HCT116 (cell line): ENCODE results near the gene NIN. TPM values are rescaled to one million over a fixed set of nuclear protein-coding genes. Genes with fewer than 3 reads are reported as not detected.

ENCODE experiments used
- ATAC-seq: fragments of 200-7000 bp; cut with Tn5 transposase; 2 replicates; pipeline ENCODE4 v1.9.1; 2020; ENCODE audit warnings: mild to moderate bottlenecking, moderate library complexity
- BruUV-seq: library from RNA; stranded (reverse); fragments of 400-500 nt; replicated peaks from 2 replicates; lab custom pipeline; 2021; lab: Mats Ljungman, UMichigan
- CTCF ChIA-PET: fragments of 300-600 bp; sonication (Branson Sonifier 250); formaldehyde crosslinking; loops from one replicate; lab custom pipeline; 2021; ENCODE audit warnings: antibody characterized with exemption; lab: Charles Lee
- POLR2A ChIA-PET: fragments of 300-600, 350-600 bp; sonication (Branson Sonifier 250); formaldehyde crosslinking; loops from one replicate; lab custom pipeline; 2021; ENCODE audit warnings: antibody characterized with exemption; lab: Charles Lee
- RAD21 ChIA-PET, 2 experiments: fragments of 300-600 bp; sonication (Branson Sonifier 250); formaldehyde crosslinking; loops; one replicate each; lab custom pipeline; 2023; ENCODE audit warnings: low total read pairs in 2 of 2; ENCODE audit not compliant: uncharacterized antibody in 2 of 2, unreplicated experiment in 2 of 2, low non-redundant PET in 1 of 2; lab: Charles Lee
- DNase-seq: peaks from one replicate; pipeline ENCODE4 v3.0.0-alpha.2; 2010; ENCODE audit warnings: low read depth, low spot score
- H2AFZ ChIP-seq: fragments of 200-600 bp; shearing (Covaris generic), sonication (generic); 2 replicates; pipeline ENCODE4 v1.6.1; 2017; ENCODE audit warnings: low read depth, mixed run types, mixed read lengths, antibody characterized with exemption, low read length; ENCODE audit not compliant: poor library complexity, severe bottlenecking
- H3K27ac ChIP-seq: 2 replicates; pipeline ENCODE4 v1.5.1; 2012; ENCODE audit warnings: low read depth, low read length
- H3K27me3 ChIP-seq: fragments of 200-600 bp; sonication (generic); 2 replicates; pipeline ENCODE4 v1.6.1; 2016; ENCODE audit warnings: mixed run types, low read length, mixed read lengths; ENCODE audit not compliant: insufficient read depth
- H3K36me3 ChIP-seq, 2 experiments: fragments of 200-500 bp in 1 of 2; fragments of 200-600 bp in 1 of 2; sonication (Bioruptor generic) in 1 of 2; sonication (generic) in 1 of 2; 2 replicates each; pipeline versions ENCODE4 v1.5.1 to v1.6.1; 2014 to 2016; ENCODE audit warnings: low read length in 2 of 2, inconsistent platforms in 1 of 2, mixed read lengths in 1 of 2, mixed run types in 1 of 2; ENCODE audit not compliant: insufficient read depth in 2 of 2, control insufficient read depth in 1 of 2
- H3K4me1 ChIP-seq, 2 experiments: fragments of 200-600 bp in 1 of 2; sonication (generic) in 1 of 2; 2 replicates each; pipeline versions ENCODE4 v1.5.1 to v1.6.1; 2012 to 2017; ENCODE audit warnings: low read length in 2 of 2, inconsistent platforms in 1 of 2, mild to moderate bottlenecking in 1 of 2, mixed read lengths in 1 of 2, mixed run types in 1 of 2, moderate library complexity in 1 of 2; ENCODE audit not compliant: insufficient read depth in 2 of 2, control insufficient read depth in 1 of 2
- H3K4me2 ChIP-seq: fragments of 200-600 bp; sonication (generic); 2 replicates; pipeline ENCODE4 v1.6.1; 2017; ENCODE audit warnings: mixed run types, low read length, mixed read lengths
- H3K4me3 ChIP-seq, 2 experiments: fragments of 200-600 bp in 1 of 2; sonication (generic) in 1 of 2; replicated peaks in 1 of 2; 2 replicates each; pipeline ENCODE4 v1.5.1; 2011 to 2016; ENCODE audit warnings: low read length in 2 of 2, control low read depth in 1 of 2, low read depth in 1 of 2, mild to moderate bottlenecking in 1 of 2, mixed read lengths in 1 of 2, mixed run types in 1 of 2
- H3K79me2 ChIP-seq: fragments of 200-600 bp; sonication (generic); 2 replicates; pipeline ENCODE4 v1.6.1; 2017; ENCODE audit warnings: mild to moderate bottlenecking, mixed run types, low read length, moderate library complexity, mixed read lengths; ENCODE audit not compliant: insufficient read depth
- H3K9ac ChIP-seq: fragments of 200-600 bp; sonication (generic); 2 replicates; pipeline ENCODE4 v1.6.1; 2016; ENCODE audit warnings: low read length, mixed read lengths
- H3K9me2 ChIP-seq: fragments of 200-600 bp; sonication (generic), shearing (Covaris generic); 2 replicates; pipeline ENCODE4 v1.6.1; 2017; ENCODE audit warnings: mixed run types, mild to moderate bottlenecking, moderate library complexity; ENCODE audit not compliant: insufficient read depth
- H3K9me3 ChIP-seq, 2 experiments: fragments of 200-500 bp in 1 of 2; fragments of 200-600 bp in 1 of 2; sonication (Bioruptor generic) in 1 of 2; sonication (generic) in 1 of 2; 2 replicates each; pipeline ENCODE4 v1.6.1; 2014 to 2017; ENCODE audit warnings: low read length in 2 of 2, mixed read lengths in 2 of 2, inconsistent platforms in 1 of 2, low read depth in 1 of 2, mild to moderate bottlenecking in 1 of 2, mixed run types in 1 of 2, moderate library complexity in 1 of 2; ENCODE audit not compliant: control insufficient read depth in 1 of 2, insufficient read depth in 1 of 2
- H4K20me1 ChIP-seq: fragments of 200-600 bp; sonication (generic), shearing (Covaris generic); 2 replicates; pipeline ENCODE4 v1.6.1; 2017; ENCODE audit warnings: mixed run types, mild to moderate bottlenecking, moderate library complexity; ENCODE audit not compliant: insufficient read depth
- CEBPB ChIP-seq: IDR thresholded peaks from 2 replicates; pipeline ENCODE4 v1.6.1; 2012; ENCODE audit warnings: low read depth
- EZH2phosphoT487 ChIP-seq: fragments of 200-600 bp; IDR thresholded peaks from 2 replicates; pipeline ENCODE4 v1.6.1; 2018; ENCODE audit warnings: antibody characterized with exemption, borderline replicate concordance
- FOSL1 ChIP-seq: IDR thresholded peaks from 2 replicates; pipeline ENCODE4 v1.6.1; 2012; ENCODE audit warnings: low read depth
- POLR2A ChIP-seq: IDR thresholded peaks from 2 replicates; pipeline ENCODE4 v1.7.0; 2011; ENCODE audit warnings: borderline replicate concordance; ENCODE audit not compliant: insufficient read depth, insufficient read length; ENCODE audit errors: extremely low read depth
- SIN3A ChIP-seq: IDR thresholded peaks from 2 replicates; pipeline ENCODE4 v1.6.1; 2012; ENCODE audit warnings: low read depth
- SP1 ChIP-seq: IDR thresholded peaks from 2 replicates; pipeline ENCODE4 v1.6.1; 2012; ENCODE audit warnings: low read depth
- SRF ChIP-seq: IDR thresholded peaks from 2 replicates; pipeline ENCODE4 v1.6.1; 2012; ENCODE audit warnings: low read depth
- ZFX ChIP-seq: fragments of 450-650 bp; IDR thresholded peaks from 2 replicates; pipeline ENCODE4 v1.6.1; 2017
- ZNF274 ChIP-seq: fragments of 200-500 bp; sonication (Bioruptor generic); IDR thresholded peaks from 2 replicates; pipeline ENCODE4 v1.6.1; 2014; ENCODE audit warnings: mild to moderate bottlenecking, low read depth, low read length, inconsistent platforms
- intact Hi-C: fragments of 100-400 bp; cut with micrococcal nuclease; formaldehyde crosslinking; loops from 2 replicates; pipeline ENCODE4 v1.10.0; 2022
- total RNA-seq: library from RNA; stranded (reverse); gene quantifications from one replicate; pipeline ENCODE4 v1.2.1, GENCODE V29; 2021; ENCODE audit not compliant: unreplicated experiment
- TF ChIP-seq, protein P1 (sequence below), 3 experiments: fragments of 200-600 bp in 1 of 3; sonication (generic) in 1 of 3; IDR thresholded peaks in 2 of 3; conservative IDR thresholded peaks in 1 of 3; 2 replicates each; pipeline ENCODE4 v1.5.1; 2012 to 2017; ENCODE audit warnings: low read depth in 2 of 3, low read length in 2 of 3, antibody characterized with exemption in 1 of 3, borderline replicate concordance in 1 of 3, control low read depth in 1 of 3, mild to moderate bottlenecking in 1 of 3, mixed read lengths in 1 of 3, mixed run types in 1 of 3, moderate library complexity in 1 of 3; ENCODE audit not compliant: insufficient read depth in 1 of 3
- TF ChIP-seq, protein P2 (sequence below): IDR thresholded peaks from 2 replicates; pipeline ENCODE4 v1.6.1; 2012
- TF ChIP-seq, protein P3 (sequence below): IDR thresholded peaks from 2 replicates; pipeline ENCODE4 v1.6.1; 2012

Gene NIN
- total RNA-seq, 1 experiment from 2014 or later = 39.6 TPM

DNA sequence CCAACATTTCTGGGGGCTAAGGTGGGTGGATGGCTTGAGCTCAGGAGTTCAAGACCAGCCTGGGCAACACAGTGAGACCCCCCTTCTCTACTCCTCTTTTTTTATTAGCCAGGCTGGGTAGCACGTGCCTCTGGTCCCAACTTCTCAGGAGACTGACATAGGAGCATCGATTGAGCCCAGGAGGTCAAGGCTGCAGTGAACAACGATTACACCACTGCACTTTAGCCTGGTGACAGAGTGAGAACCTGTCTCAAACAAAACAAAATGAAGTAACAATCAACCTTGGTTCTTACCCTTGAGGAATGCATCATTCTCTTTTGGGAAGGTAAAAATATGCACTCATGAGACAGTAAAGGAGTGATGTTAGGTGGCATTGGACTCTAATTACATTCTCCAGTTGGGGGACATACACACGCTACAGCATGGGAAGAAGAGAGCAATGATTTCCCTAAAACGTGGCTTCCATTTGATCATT lies 3.9 kb upstream of the NIN start:
- Histone ChIP-seq H3K36me3 (no peaks in the 10 kb centered on the region), H3K9me2 (no peaks in the 10 kb centered on the region), H2AFZ (no peak overlapping the region), H3K9me3 (no peaks in the 10 kb centered on the region), H3K27me3 (0 out of 2 replicates have a peak, but pooled peaks cover 3% of the 10 kb centered on the region), H3K27ac (no peak overlapping the region), H3K4me3 (no peak overlapping the region), H3K4me2 (no peak overlapping the region), H3K79me2 (peaks cover 1% of the 10 kb centered on the region; the same call in 1 of the 2 replicates), H3K9ac (no peak overlapping the region), H3K4me1 (peaks cover 4 to 15% of the 10 kb centered on the region in 2 experiments; a peak in 3 of 4 replicates), H4K20me1 (no peaks in the 10 kb centered on the region)
- TF ChIP-seq POLR2A (no peak), CEBPB (no peak), SRF (no peak), ZNF274 (no peak), EZH2phosphoT487 (no peak), ZFX (no peak), FOSL1 (no peak), SIN3A (no peak), SP1 (no peak)
- TF ChIP-seq, protein P1, sequence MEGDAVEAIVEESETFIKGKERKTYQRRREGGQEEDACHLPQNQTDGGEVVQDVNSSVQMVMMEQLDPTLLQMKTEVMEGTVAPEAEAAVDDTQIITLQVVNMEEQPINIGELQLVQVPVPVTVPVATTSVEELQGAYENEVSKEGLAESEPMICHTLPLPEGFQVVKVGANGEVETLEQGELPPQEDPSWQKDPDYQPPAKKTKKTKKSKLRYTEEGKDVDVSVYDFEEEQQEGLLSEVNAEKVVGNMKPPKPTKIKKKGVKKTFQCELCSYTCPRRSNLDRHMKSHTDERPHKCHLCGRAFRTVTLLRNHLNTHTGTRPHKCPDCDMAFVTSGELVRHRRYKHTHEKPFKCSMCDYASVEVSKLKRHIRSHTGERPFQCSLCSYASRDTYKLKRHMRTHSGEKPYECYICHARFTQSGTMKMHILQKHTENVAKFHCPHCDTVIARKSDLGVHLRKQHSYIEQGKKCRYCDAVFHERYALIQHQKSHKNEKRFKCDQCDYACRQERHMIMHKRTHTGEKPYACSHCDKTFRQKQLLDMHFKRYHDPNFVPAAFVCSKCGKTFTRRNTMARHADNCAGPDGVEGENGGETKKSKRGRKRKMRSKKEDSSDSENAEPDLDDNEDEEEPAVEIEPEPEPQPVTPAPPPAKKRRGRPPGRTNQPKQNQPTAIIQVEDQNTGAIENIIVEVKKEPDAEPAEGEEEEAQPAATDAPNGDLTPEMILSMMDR (IDR thresholded peaks at IDR 0.05 in 2 of 3, conservative IDR thresholded peaks at IDR 0.05 in 1 of 3; ENCODE audit: borderline replicate concordance in 1 of 3, insufficient read depth in 1 of 3, low read depth in 2 of 3, low read length in 2 of 3) = no peak
- TF ChIP-seq, protein P2, sequence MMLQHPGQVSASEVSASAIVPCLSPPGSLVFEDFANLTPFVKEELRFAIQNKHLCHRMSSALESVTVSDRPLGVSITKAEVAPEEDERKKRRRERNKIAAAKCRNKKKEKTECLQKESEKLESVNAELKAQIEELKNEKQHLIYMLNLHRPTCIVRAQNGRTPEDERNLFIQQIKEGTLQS = no peak
- TF ChIP-seq, protein P3, sequence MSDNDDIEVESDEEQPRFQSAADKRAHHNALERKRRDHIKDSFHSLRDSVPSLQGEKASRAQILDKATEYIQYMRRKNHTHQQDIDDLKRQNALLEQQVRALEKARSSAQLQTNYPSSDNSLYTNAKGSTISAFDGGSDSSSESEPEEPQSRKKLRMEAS = no peak
- DNase-seq (no peak), ATAC-seq (no peak)
- intact Hi-C loops = no loop called here
- ChIA-PET CTCF (no interaction called here), POLR2A (no interaction called here), RAD21 (no interaction called here)
- no TSS peak for BruUV-seq
